Adrenal gland (tissue), 5 donors: ENCODE data around the gene F8A1.
"Not testable (repeated sequence)": the region's sequence is repeated elsewhere in the genome, so short reads cannot be mapped to it uniquely, and the experiment has no call there.

ENCODE experiments used
- CTCF ChIP-seq, 6 experiments: fragments of 450-650 bp in 4 of 6; fragments of 200-600 bp in 2 of 6; sonication (generic) in 1 of 6; IDR thresholded peaks; 1 replicate in 5 of 6; 2 replicates in 1 of 6; pipeline versions ENCODE4 v1.5.1 to v1.8.0; 2016 to 2021; ENCODE audit warnings: antibody characterized with exemption in 6 of 6, mild to moderate bottlenecking in 2 of 6, moderate library complexity in 1 of 6
- POLR2A ChIP-seq, 2 donors: fragments of 450-650 bp; IDR thresholded peaks; one replicate each; pipeline ENCODE4 v1.6.1; 2017; ENCODE audit warnings: antibody characterized with exemption in 2 of 2, mild to moderate bottlenecking in 2 of 2, moderate library complexity in 1 of 2
- donor health status: DM: no; HTN: no; CAD: no.

- not testable (repeated sequence) for TF ChIP-seq POLR2A, CTCF (IDR thresholded peaks at IDR 0.05)
Measured at GRCh38 chrX:154910528-154910927, 24.4 kb downstream of the F8A1 start.
